ENCODE data around the gene TTLL13. TPM values are rescaled to one million over a fixed set of nuclear protein-coding genes. Genes with fewer than 3 reads are reported as not detected.
A peak's percentile ranks its signal among the peaks of the same experiment; 100 is the strongest.

Gene TTLL13
- total RNA-seq, 4 donors from 2014 or later: 0.21 TPM; not detected in 3

DNA sequence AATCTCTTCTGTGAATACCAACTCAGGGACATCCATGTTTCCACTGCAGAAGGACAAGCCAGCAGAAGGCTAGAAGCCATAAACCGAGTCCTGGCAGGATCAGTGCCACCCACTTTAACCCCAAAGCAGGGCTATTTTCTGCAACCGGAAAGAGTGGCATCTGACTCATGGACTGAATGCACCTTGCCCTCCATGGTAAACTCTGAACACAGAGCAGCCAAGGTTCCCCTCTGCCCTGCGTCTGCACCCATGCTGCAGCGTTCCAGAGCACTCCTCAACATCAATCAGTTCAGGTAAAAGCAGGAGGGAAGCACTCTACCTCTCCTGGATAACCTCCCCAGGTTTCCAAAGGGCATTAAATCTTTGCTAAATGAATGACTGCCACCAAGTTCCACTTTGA, 15.3 kb downstream of the TTLL13 start:
- 34% methylated on average over 4 of the region's 4 CpGs for WGBS
- DNase-seq (ENCODE audit: low spot score in 2 of 2): no peak

DNA sequence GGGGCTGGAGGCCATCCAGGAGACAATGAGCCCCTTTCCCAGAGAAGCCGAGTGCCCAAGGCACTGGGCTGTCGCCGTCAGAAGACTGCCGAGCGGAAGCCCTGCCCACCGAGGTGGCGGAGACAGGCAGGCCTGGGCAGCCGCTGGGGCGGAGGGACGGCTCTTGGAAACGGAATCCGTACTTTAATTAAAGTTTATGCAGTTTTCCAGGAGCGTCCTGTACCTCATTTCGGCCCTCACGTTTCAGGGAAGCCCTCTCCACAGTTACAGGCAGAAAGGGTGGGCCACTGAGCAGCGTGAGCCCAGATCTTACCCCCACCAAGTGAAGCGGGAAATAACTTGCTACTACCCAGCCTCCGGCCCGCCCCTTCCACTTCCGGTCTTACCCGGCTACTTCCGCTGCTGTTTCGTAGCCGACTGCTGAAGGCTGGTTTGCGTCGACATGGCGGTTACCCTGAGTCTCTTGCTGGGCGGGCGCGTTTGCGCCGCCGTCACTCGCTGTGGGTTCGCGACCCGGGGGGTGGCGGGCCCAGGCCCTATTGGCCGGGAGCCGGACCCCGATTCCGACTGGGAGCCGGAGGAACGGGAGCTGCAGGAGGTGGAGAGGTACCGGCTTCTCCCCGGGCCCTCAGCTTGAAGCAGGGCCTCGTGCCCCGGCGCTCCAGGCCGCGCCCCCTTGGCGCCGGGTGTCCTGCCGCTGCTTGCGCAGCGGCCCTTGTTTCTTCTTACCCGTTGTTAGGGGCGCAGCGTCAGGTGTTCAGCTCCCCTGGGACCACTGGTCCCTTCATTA, 16.1 kb downstream of the TTLL13 start, which contains the start of gene NGRN:
Gene NGRN, plus strand, starts transcription at position 402 of the 790 bp plus-strand sequence. Its CDS starts 41 bp downstream, at position 443.
- TF ChIP-seq, protein P1, sequence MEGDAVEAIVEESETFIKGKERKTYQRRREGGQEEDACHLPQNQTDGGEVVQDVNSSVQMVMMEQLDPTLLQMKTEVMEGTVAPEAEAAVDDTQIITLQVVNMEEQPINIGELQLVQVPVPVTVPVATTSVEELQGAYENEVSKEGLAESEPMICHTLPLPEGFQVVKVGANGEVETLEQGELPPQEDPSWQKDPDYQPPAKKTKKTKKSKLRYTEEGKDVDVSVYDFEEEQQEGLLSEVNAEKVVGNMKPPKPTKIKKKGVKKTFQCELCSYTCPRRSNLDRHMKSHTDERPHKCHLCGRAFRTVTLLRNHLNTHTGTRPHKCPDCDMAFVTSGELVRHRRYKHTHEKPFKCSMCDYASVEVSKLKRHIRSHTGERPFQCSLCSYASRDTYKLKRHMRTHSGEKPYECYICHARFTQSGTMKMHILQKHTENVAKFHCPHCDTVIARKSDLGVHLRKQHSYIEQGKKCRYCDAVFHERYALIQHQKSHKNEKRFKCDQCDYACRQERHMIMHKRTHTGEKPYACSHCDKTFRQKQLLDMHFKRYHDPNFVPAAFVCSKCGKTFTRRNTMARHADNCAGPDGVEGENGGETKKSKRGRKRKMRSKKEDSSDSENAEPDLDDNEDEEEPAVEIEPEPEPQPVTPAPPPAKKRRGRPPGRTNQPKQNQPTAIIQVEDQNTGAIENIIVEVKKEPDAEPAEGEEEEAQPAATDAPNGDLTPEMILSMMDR (IDR thresholded peaks at IDR 0.05): no peak
- TF ChIP-seq POLR2A (IDR thresholded peaks at IDR 0.05): peak; percentile 51 to 77
- TF ChIP-seq EP300 (IDR thresholded peaks at IDR 0.05): no peak
- TF ChIP-seq POLR2AphosphoS5 (IDR thresholded peaks at IDR 0.05): peak; percentile 68 to 87 (median 77)
- no peaks in the 10 kb centered on the region for H3K27me3 ChIP-seq
- peak; percentile 96 for DNase-seq (ENCODE audit: low spot score in 2 of 2)
- 0% methylated on average over 16 of the region's 59 CpGs for WGBS
- H3K36me3 ChIP-seq: peaks cover 9% of the 10 kb centered on the region
- peak within 1 kb of the TSS; percentile 84 for H3K4me3 ChIP-seq
- H3K4me1 ChIP-seq: peaks cover 58% of the 10 kb centered on the region
- peak within 1 kb of the TSS; percentile 99 for H3K27ac ChIP-seq
- H3K9me3 ChIP-seq: no peaks in the 10 kb centered on the region

More for the DNA sequence above, 15.3 kb downstream of the TTLL13 start:
- Histone ChIP-seq H3K4me1 (peaks cover 51% of the 10 kb centered on the region), H3K9me3 (no peaks in the 10 kb centered on the region), H3K36me3 (peaks cover under 1% of the 10 kb centered on the region), H3K27ac (peak overlapping the region; percentile 99), H3K4me3 (peak overlapping the region; percentile 84), H3K27me3 (no peaks in the 10 kb centered on the region)
- no peak for TF ChIP-seq EP300 (IDR thresholded peaks at IDR 0.05)
- TF ChIP-seq POLR2A (IDR thresholded peaks at IDR 0.05): no peak
- TF ChIP-seq, protein P1 (IDR thresholded peaks at IDR 0.05): no peak
- no peak for TF ChIP-seq POLR2AphosphoS5 (IDR thresholded peaks at IDR 0.05)

DNA sequence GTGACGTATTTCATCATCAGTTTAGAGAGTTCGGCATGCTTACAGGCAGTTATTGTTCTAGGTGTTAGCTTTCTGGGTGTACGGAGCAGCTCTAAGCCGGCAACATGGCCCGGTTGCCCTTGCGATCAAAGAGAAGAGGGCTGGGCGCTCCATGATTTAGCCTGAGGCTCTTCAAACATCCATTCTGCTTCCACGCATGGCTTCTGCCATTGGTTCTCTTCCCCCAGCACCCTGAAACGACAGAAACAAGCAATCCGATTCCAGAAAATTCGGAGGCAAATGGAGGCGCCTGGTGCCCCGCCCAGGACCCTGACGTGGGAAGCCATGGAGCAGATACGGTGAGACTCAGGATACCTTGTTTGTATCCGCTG, 16.7 kb downstream of the TTLL13 start:
- no peak for DNase-seq (ENCODE audit: low spot score in 2 of 2)
- no peaks in the 10 kb centered on the region for H3K27me3 ChIP-seq
- WGBS: 0% methylated on average over 15 of the region's 16 CpGs
- no peaks in the 10 kb centered on the region for H3K9me3 ChIP-seq
- H3K36me3 ChIP-seq: peaks cover 15% of the 10 kb centered on the region
- peak overlapping the region; percentile 99 for H3K27ac ChIP-seq
- TF ChIP-seq EP300 (IDR thresholded peaks at IDR 0.05) (no peak), POLR2A (IDR thresholded peaks at IDR 0.05) (no peak), POLR2AphosphoS5 (IDR thresholded peaks at IDR 0.05) (no peak)
- TF ChIP-seq, protein P1 (IDR thresholded peaks at IDR 0.05): no peak
- H3K4me1 ChIP-seq: peaks cover 58% of the 10 kb centered on the region
- peak overlapping the region; percentile 84 for H3K4me3 ChIP-seq

DNA sequence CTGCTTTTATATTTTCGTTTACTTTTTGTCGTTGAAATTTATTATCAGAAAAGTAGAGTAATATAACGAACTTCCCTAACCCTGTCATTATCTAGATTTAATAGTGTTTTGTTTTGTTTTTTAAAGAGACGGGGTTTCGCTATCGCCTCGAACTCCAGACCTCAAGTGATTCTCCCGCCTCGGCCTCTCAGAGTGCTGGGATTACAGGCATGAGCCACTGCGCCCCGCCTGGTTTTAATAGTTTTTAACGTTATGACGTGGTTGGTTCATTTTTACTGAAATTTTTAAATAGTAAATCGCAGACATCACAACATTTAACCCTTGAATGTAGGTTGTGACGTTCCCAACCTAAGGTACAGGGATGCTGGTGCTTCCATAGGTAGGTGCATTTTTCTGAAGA, 17.1 kb downstream of the TTLL13 start:
- Histone ChIP-seq H3K4me1 (peaks cover 58% of the 10 kb centered on the region), H3K27ac (peak overlapping the region; percentile 99), H3K9me3 (no peaks in the 10 kb centered on the region), H3K36me3 (peaks cover 19% of the 10 kb centered on the region), H3K27me3 (no peaks in the 10 kb centered on the region), H3K4me3 (peak overlapping the region; percentile 84)
- no peak for DNase-seq (ENCODE audit: low spot score in 2 of 2)
- TF ChIP-seq POLR2AphosphoS5 (IDR thresholded peaks at IDR 0.05) (no peak), POLR2A (IDR thresholded peaks at IDR 0.05) (no peak), EP300 (IDR thresholded peaks at IDR 0.05) (no peak)
- TF ChIP-seq, protein P1 (IDR thresholded peaks at IDR 0.05): no peak
- WGBS: 6% methylated on average over 15 of the region's 15 CpGs

DNA sequence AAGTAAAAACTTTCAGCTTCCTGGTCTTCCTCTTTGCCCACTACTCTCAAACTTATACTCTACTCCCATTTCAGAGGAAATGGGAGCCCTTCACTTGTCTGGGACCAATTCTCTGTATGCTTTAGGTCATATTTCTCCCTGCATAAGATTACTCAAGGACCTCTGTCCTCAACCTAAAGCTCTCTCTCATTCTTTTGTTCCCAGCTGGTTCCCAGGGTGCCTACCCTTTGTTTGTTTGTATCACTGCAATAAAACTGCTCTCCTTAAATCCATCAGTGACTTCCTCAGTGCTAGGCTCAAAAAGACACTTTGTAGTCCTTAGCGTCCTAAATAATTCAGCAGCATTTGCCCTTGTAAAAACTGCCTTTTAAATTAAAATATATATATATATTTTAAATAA, 19.1 kb downstream of the TTLL13 start:
- Histone ChIP-seq H3K4me1 (peaks cover 47% of the 10 kb centered on the region), H3K4me3 (no peak overlapping the region), H3K27me3 (no peaks in the 10 kb centered on the region), H3K27ac (no peak overlapping the region), H3K9me3 (no peaks in the 10 kb centered on the region), H3K36me3 (peaks cover 37% of the 10 kb centered on the region)
- 55% methylated on average over 1 of the region's 1 CpG for WGBS
- TF ChIP-seq POLR2A (IDR thresholded peaks at IDR 0.05) (no peak), POLR2AphosphoS5 (IDR thresholded peaks at IDR 0.05) (no peak), EP300 (IDR thresholded peaks at IDR 0.05) (no peak)
- TF ChIP-seq, protein P1 (IDR thresholded peaks at IDR 0.05): no peak
- no peak for DNase-seq (ENCODE audit: low spot score in 2 of 2)
